Measurements from ENCODE around the gene LSR. TPM values are rescaled to one million over a fixed set of nuclear protein-coding genes. Genes with fewer than 3 reads are reported as not detected.

Gene LSR
- total RNA-seq, 1 experiment from 2014 or later, result 211 TPM

GRCh38 chr19:35266520-35267352, 17.9 kb downstream of the LSR start:
- intact Hi-C loops (cut with micrococcal nuclease), result no loop called here

More at GRCh38 chr19:35266520-35267352, 17.9 kb downstream of the LSR start:
- H2AFZ ChIP-seq (ENCODE audit: low read depth, low read length, poor library complexity, severe bottlenecking), result no peak overlapping the region
- H3K27me3 ChIP-seq (ENCODE audit: insufficient read depth, low read length), result no peaks in the 10 kb centered on the region
- ATAC-seq (peak; percentile 7; the same call in 1 of the 2 replicates), DNase-seq (ENCODE audit: low read depth, low spot score) (no peak)
- peaks cover 20 to 35% of the 10 kb centered on the region in 2 experiments; a peak in 3 of 4 replicates for H3K36me3 ChIP-seq (ENCODE audit: control insufficient read depth in 1 of 2, insufficient read depth in 2 of 2, low read length in 2 of 2)
- no peaks in the 10 kb centered on the region for H3K9me3 ChIP-seq (ENCODE audit: control insufficient read depth in 1 of 2, insufficient read depth in 1 of 2, low read depth in 1 of 2, low read length in 2 of 2)
- no peak for TF ChIP-seq RAD21 (IDR thresholded peaks at IDR 0.05; ENCODE audit: low read depth)
- TF ChIP-seq SP1 (IDR thresholded peaks at IDR 0.05; ENCODE audit: low read depth), result no peak
- TF ChIP-seq SRF (IDR thresholded peaks at IDR 0.05; ENCODE audit: low read depth), result no peak
- no peak for TF ChIP-seq JUND (IDR thresholded peaks at IDR 0.05)
- TF ChIP-seq TCF7L2 (IDR thresholded peaks at IDR 0.05; ENCODE audit: borderline replicate concordance, extremely low read depth, insufficient read depth, insufficient read length), result no peak
- 0 out of 2 replicates have a peak, but pooled peaks have one; percentile 10 for TF ChIP-seq SIN3A (IDR thresholded peaks at IDR 0.05; ENCODE audit: low read depth)
- TF ChIP-seq REST (IDR thresholded peaks at IDR 0.05; ENCODE audit: low read depth), result no peak
- TF ChIP-seq ZFX (IDR thresholded peaks at IDR 0.05), result no peak
- TF ChIP-seq POLR2AphosphoS5 (IDR thresholded peaks at IDR 0.05; ENCODE audit: low read depth, low read length), result peak; percentile 23; the same call in 1 of the 2 replicates
- BruUV-seq (replicated peaks), result no TSS peak
- H3K4me3 ChIP-seq (replicated peaks in 1 of 2; ENCODE audit: low read depth in 1 of 2, low read length in 2 of 2), result peak overlapping the region; percentile 78 to 82
- peaks cover 30% of the 10 kb centered on the region; the same call in 1 of the 2 replicates for H3K79me2 ChIP-seq (ENCODE audit: insufficient read depth, low read length)
- H3K27ac ChIP-seq (ENCODE audit: low read depth, low read length), result peak overlapping the region; percentile 93
- no peaks in the 10 kb centered on the region for H4K20me1 ChIP-seq (ENCODE audit: insufficient read depth)
- peaks cover 9 to 41% of the 10 kb centered on the region in 2 experiments; a peak in 3 of 4 replicates for H3K4me1 ChIP-seq (ENCODE audit: control insufficient read depth in 1 of 2, insufficient read depth in 2 of 2, low read length in 2 of 2)
- peak overlapping the region; percentile 93 for H3K4me2 ChIP-seq (ENCODE audit: low read length)
- H3K9me2 ChIP-seq (ENCODE audit: insufficient read depth), result no peaks in the 10 kb centered on the region
- POLR2A ChIA-PET, result no interaction called here
- RAD21 ChIA-PET (ENCODE audit: low non-redundant PET in 1 of 2, low total read pairs in 2 of 2, uncharacterized antibody in 2 of 2, unreplicated experiment in 2 of 2), result no interaction called here
- peak overlapping the region; percentile 94 for H3K9ac ChIP-seq (ENCODE audit: low read length)
- CTCF ChIA-PET, result no interaction called here
